HG02763 (cell line): Measurements from ENCODE around the gene CT45A7.
"Not testable (repeated sequence)": the region's sequence is repeated elsewhere in the genome, so short reads cannot be mapped to it uniquely, and the experiment has no call there.

ENCODE experiments used
- ATAC-seq: cut with Tn5 transposase; IDR thresholded peaks from one replicate; pipeline ENCODE4 v1.9.1; 2021; ENCODE audit warnings: mild to moderate bottlenecking, moderate library complexity; ENCODE audit not compliant: unreplicated experiment

The CT45A7 gene

GRCh38 chrX:135837180-135837579 lies at the start of gene CT45A7:
Gene CT45A7, minus strand, starts transcription at chrX:135837280. Its CDS starts 3,747 bp downstream, at chrX:135833533.
- not testable (repeated sequence) for ATAC-seq

GRCh38 chrX:135882741-135883140 lies 45.7 kb upstream of the CT45A7 start:
- not testable (repeated sequence) for ATAC-seq

- ATAC-seq = not testable (repeated sequence)
Observed at GRCh38 chrX:135871712-135872111, 34.6 kb upstream of the CT45A7 start, which contains the start of gene CT45A9. Gene CT45A9, minus strand, starts transcription at chrX:135871812. Its CDS starts 3,751 bp downstream, at chrX:135868061.

GRCh38 chrX:135854438-135854837 lies 17.4 kb upstream of the CT45A7 start, which contains the start of gene CT45A8:
Gene CT45A8, minus strand, starts transcription at chrX:135854538. Its CDS starts 3,755 bp downstream, at chrX:135850783.
- not testable (repeated sequence) for ATAC-seq

GRCh38 chrX:135819912-135820311 lies 17.2 kb downstream of the CT45A7 start, which contains the start of gene CT45A2:
Gene CT45A2, minus strand, starts transcription at chrX:135820012. Its CDS starts 3,747 bp downstream, at chrX:135816265.
- not testable (repeated sequence) for ATAC-seq

GRCh38 chrX:135802687-135803086 lies 34.4 kb downstream of the CT45A7 start, which contains the start of gene CT45A6:
Gene CT45A6, minus strand, starts transcription at chrX:135802787. Its CDS starts 3,794 bp downstream, at chrX:135798993.
- not testable (repeated sequence) for ATAC-seq

- ATAC-seq = not testable (repeated sequence)
Observed at GRCh38 chrX:135785403-135785802, 51.7 kb downstream of the CT45A7 start, which contains the start of gene CT45A5. Gene CT45A5, minus strand, starts transcription at chrX:135785503. Its CDS starts 3,774 bp downstream, at chrX:135781729.
